CD4-positive, alpha-beta T cell (primary cell): ENCODE measurements around the gene FGF16. TPM values are rescaled to one million over a fixed set of nuclear protein-coding genes. Genes with fewer than 3 reads are reported as not detected.

Experiments
- ATAC-seq: fragments of 200-7000 bp; cut with Tn5 transposase; one replicate; pipeline ENCODE4 v1.10.0; 2022; ENCODE audit warnings: mild to moderate bottlenecking; ENCODE audit not compliant: poor library complexity
- CTCF ChIA-PET: fragments of 350-600 bp; sonication (Branson Sonifier 250); formaldehyde crosslinking; loops from one replicate; lab custom pipeline; 2021; ENCODE audit warnings: antibody characterized with exemption, inconsistent platforms; lab: Charles Lee
- POLR2A ChIA-PET: fragments of 350-600 bp; sonication (Branson Sonifier 250); formaldehyde crosslinking; loops from one replicate; lab custom pipeline; 2021; ENCODE audit warnings: antibody characterized with exemption, inconsistent platforms; lab: Charles Lee
- DNase-seq, 14 experiments: peaks; one replicate each; pipeline ENCODE4 v3.0.0-alpha.2; 2013 to 2020; ENCODE audit warnings: mixed read lengths in 2 of 14
- H3K27ac ChIP-seq, 2 donors: one replicate each; pipeline versions ENCODE4 v1.5.1 to v1.7.0; 2013; ENCODE audit warnings: low read length in 2 of 2, low read depth in 1 of 2, mild to moderate bottlenecking in 1 of 2
- H3K27me3 ChIP-seq, 2 experiments: 1 replicate in 1 of 2; 2 replicates in 1 of 2; pipeline versions ENCODE4 v1.6.1 to v1.7.0; 2013; ENCODE audit warnings: low read length in 2 of 2, control low read depth in 1 of 2, mild to moderate bottlenecking in 1 of 2, moderate library complexity in 1 of 2; ENCODE audit not compliant: insufficient read depth in 2 of 2, control insufficient read depth in 1 of 2
- H3K36me3 ChIP-seq: one replicate; pipeline ENCODE4 v1.6.1; 2013; ENCODE audit warnings: low read length, control low read depth; ENCODE audit not compliant: insufficient read depth
- H3K4me1 ChIP-seq: one replicate; pipeline ENCODE4 v1.6.1; 2013; ENCODE audit warnings: low read length, control low read depth; ENCODE audit not compliant: insufficient read depth
- H3K4me3 ChIP-seq: one replicate; pipeline ENCODE4 v1.5.1; 2013; ENCODE audit warnings: mild to moderate bottlenecking, low read length, moderate library complexity
- H3K9me3 ChIP-seq, 2 experiments: 1 replicate in 1 of 2; 2 replicates in 1 of 2; pipeline versions ENCODE4 v1.6.1 to v1.7.0; 2013; ENCODE audit warnings: low read length in 2 of 2, mild to moderate bottlenecking in 2 of 2, control low read depth in 1 of 2, moderate library complexity in 1 of 2; ENCODE audit not compliant: control insufficient read depth in 1 of 2, insufficient read depth in 1 of 2
- H3K27ac Mint-ChIP-seq: one replicate; pipeline ENCODE4 v1.8.0; 2020; ENCODE audit warnings: mixed read lengths
- H3K27me3 Mint-ChIP-seq: one replicate; pipeline ENCODE4 v1.8.0; 2021; ENCODE audit warnings: mixed read lengths
- H3K36me3 Mint-ChIP-seq: one replicate; pipeline ENCODE4 v1.8.0; 2021; ENCODE audit warnings: low read depth, mixed read lengths
- H3K4me1 Mint-ChIP-seq: one replicate; pipeline ENCODE4 v1.8.0; 2021; ENCODE audit warnings: low read depth, mixed read lengths
- H3K4me3 Mint-ChIP-seq: one replicate; pipeline ENCODE4 v1.8.0; 2020; ENCODE audit warnings: mild to moderate bottlenecking, mixed read lengths
- H3K9me3 Mint-ChIP-seq: one replicate; pipeline ENCODE4 v1.8.0; 2020; ENCODE audit warnings: mixed read lengths
- intact Hi-C, 2 experiments: fragments of 100-400 bp; cut with DNase I in 1 of 2; cut with micrococcal nuclease in 1 of 2; formaldehyde crosslinking; loops; one replicate each; pipeline versions ENCODE4 v1.15.1 to v1.9.0; 2023 to 2025; cut with DNase I, micrococcal nuclease
- total RNA-seq, 174 experiments: library from RNA in 2 of 174; stranded (reverse) in 2 of 174; gene quantifications; one replicate each; pipeline ENCODE4 v1.2.3 and lab custom pipeline; 2021 to 2026
- TF ChIP-seq, protein P1 (sequence below): fragments of 200-600 bp; IDR thresholded peaks from one replicate; pipeline ENCODE4 v1.8.0; 2022; ENCODE audit warnings: antibody characterized with exemption, mild to moderate bottlenecking

Gene FGF16
- total RNA-seq, 2 experiments from 2014 or later = not detected

DNA sequence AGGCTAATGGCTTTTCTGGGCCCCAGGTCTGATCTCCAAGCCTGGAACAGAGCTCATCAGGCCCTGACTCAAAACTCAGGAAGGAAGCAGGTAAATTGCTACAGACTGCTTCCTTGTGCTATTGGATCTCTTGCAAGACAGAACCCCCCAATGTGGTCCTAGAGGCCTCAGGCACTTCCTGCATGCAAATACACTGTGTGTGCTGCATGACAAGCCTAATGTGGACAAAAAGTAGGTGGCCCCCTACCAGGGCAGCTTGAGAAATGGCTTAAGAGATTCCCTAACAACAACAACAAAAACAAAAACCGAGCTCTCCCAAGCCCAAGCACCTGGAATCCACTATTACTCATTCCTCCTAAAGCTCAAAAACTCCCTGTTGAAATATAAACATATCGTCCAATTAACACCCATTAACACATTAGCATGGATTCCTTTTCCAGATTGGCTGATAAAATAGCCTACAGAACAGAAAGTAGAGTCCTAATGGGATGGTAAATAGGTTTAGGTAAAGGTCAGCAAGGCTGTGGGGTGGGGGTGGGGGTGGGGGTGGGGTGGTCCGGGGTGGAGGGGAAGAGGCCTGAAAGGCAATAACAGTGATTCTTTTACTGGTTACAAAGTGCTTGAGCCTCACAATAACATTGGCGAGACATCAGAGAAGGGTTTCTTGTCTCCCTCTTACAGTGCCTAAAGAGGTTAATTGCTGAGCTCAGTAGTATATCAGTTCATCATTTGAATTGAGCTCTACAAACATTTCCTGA lies 24.1 kb upstream of the FGF16 start:
- H3K36me3 ChIP-seq = no peaks in the 10 kb centered on the region
- H3K9me3 Mint-ChIP-seq = no peaks in the 10 kb centered on the region
- no peak for DNase-seq
- H3K27me3 Mint-ChIP-seq = no peaks in the 10 kb centered on the region
- no peaks in the 10 kb centered on the region for H3K4me1 ChIP-seq
- H3K36me3 Mint-ChIP-seq = no peaks in the 10 kb centered on the region
- H3K4me3 ChIP-seq = no peak overlapping the region
- H3K9me3 ChIP-seq = no peaks in the 10 kb centered on the region
- ChIA-PET POLR2A (no interaction called here), CTCF (no interaction called here)
- no peak overlapping the region for H3K27ac ChIP-seq
- no peaks in the 10 kb centered on the region for H3K4me1 Mint-ChIP-seq
- intact Hi-C loops = no loop called here
- TF ChIP-seq, protein P1, sequence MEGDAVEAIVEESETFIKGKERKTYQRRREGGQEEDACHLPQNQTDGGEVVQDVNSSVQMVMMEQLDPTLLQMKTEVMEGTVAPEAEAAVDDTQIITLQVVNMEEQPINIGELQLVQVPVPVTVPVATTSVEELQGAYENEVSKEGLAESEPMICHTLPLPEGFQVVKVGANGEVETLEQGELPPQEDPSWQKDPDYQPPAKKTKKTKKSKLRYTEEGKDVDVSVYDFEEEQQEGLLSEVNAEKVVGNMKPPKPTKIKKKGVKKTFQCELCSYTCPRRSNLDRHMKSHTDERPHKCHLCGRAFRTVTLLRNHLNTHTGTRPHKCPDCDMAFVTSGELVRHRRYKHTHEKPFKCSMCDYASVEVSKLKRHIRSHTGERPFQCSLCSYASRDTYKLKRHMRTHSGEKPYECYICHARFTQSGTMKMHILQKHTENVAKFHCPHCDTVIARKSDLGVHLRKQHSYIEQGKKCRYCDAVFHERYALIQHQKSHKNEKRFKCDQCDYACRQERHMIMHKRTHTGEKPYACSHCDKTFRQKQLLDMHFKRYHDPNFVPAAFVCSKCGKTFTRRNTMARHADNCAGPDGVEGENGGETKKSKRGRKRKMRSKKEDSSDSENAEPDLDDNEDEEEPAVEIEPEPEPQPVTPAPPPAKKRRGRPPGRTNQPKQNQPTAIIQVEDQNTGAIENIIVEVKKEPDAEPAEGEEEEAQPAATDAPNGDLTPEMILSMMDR = no peak
- H3K27me3 ChIP-seq = no peaks in the 10 kb centered on the region
- no peak overlapping the region for H3K27ac Mint-ChIP-seq
- H3K4me3 Mint-ChIP-seq = no peak overlapping the region
- ATAC-seq = no peak

DNA sequence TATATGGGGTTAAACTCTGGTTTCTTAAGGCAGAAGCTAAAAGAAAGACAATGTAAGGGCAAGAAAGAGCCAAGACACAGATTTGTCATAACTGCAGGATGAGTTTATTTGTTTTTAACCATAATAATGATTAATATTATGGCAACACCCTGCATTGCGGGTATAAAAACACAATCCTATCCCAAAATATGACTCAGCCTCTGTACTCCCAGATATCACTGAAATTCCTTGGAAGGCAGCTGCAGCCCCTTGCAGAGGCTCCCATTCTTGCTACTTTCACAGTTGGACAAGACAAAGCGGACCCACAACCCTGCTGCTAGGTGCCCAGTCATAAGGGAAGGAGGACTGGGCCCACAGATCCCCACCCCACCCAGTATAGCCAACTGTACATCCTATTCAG lies 20.4 kb upstream of the FGF16 start:
- TF ChIP-seq, protein P1 = no peak
- Histone ChIP-seq H3K9me3 (no peaks in the 10 kb centered on the region), H3K36me3 (no peaks in the 10 kb centered on the region), H3K27me3 (no peaks in the 10 kb centered on the region), H3K4me3 (no peak overlapping the region), H3K4me1 (no peaks in the 10 kb centered on the region), H3K27ac (no peak overlapping the region)
- POLR2A ChIA-PET = no interaction called here
- DNase-seq = no peak
- H3K27ac Mint-ChIP-seq = no peak overlapping the region
- no peak overlapping the region for H3K4me3 Mint-ChIP-seq
- no peaks in the 10 kb centered on the region for H3K9me3 Mint-ChIP-seq
- CTCF ChIA-PET = no interaction called here
- H3K27me3 Mint-ChIP-seq = no peaks in the 10 kb centered on the region
- H3K4me1 Mint-ChIP-seq = no peaks in the 10 kb centered on the region
- ATAC-seq = no peak
- H3K36me3 Mint-ChIP-seq = no peaks in the 10 kb centered on the region
- intact Hi-C loops = no loop called here

DNA sequence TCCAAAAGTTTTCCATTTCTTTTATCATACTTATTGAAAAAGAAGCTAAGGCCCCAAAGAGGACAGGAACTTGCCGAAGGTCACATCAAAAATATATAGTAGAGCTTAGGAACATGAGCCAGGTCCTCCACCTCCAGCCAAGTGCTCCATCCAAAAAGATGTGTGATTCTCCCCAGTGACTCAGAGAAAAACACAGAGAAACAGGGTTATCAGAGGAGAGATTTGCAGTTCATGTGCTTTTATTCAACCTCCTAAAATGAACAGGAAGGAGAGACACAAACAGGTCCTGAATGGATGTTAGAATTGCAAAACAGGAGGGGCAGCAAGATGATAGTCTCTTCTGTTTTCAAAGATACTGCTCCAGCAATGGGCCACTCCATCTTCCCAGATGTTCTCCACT lies 19.6 kb upstream of the FGF16 start:
- H3K36me3 ChIP-seq = no peaks in the 10 kb centered on the region
- DNase-seq = no peak
- no peak for ATAC-seq
- ChIA-PET POLR2A (no interaction called here), CTCF (no interaction called here)
- H3K9me3 ChIP-seq = no peaks in the 10 kb centered on the region
- Mint-ChIP-seq H3K9me3 (no peaks in the 10 kb centered on the region), H3K36me3 (no peaks in the 10 kb centered on the region), H3K27ac (no peak overlapping the region), H3K4me1 (no peaks in the 10 kb centered on the region), H3K27me3 (no peaks in the 10 kb centered on the region), H3K4me3 (no peak overlapping the region)
- intact Hi-C loops = no loop called here
- no peak overlapping the region for H3K4me3 ChIP-seq
- H3K4me1 ChIP-seq = no peaks in the 10 kb centered on the region
- H3K27me3 ChIP-seq = no peaks in the 10 kb centered on the region
- TF ChIP-seq, protein P1 = no peak
- no peak overlapping the region for H3K27ac ChIP-seq
